ENCODE data around the gene CCDC88C.

Gene CCDC88C

DNA sequence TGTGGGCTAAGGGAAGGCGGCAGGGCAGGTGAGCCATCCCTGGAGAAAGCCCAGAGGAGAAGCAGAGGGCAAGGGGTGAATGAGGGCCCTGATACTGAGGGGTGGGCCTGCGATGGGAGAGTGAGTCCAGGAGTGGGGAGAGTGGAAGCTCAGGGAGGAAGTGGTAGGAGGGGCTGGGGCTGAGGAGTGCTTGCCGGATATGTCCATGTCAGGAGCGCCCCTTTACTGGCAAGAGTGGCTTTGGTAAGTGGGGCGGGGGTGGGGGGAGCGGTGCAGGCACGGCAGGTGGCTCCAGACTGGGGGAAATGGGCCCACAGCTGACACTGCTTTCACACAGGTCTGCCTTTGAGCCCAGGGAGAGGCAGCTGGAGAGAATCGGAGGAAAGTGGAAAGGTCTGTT lies 86.8 kb downstream of the CCDC88C start:
- no peaks in the 10 kb centered on the region for H3K36me3 ChIP-seq (ENCODE audit: insufficient read depth, low read length)
- H3K4me1 ChIP-seq (ENCODE audit: control insufficient read depth, insufficient read depth, low read length, unreplicated experiment), result no peaks in the 10 kb centered on the region
- no peak overlapping the region for H2AFZ ChIP-seq (ENCODE audit: low read length, unreplicated experiment)
- H3K27me3 ChIP-seq (ENCODE audit: insufficient read depth, low read length), result no peaks in the 10 kb centered on the region
- H3K4me3 ChIP-seq (ENCODE audit: low read depth, low read length), result no peak overlapping the region
- no peaks in the 10 kb centered on the region for H3K79me2 ChIP-seq (ENCODE audit: control insufficient read depth, insufficient read depth, low read length, unreplicated experiment)
- no peak overlapping the region for H3K27ac ChIP-seq (ENCODE audit: low read depth, low read length)

DNA sequence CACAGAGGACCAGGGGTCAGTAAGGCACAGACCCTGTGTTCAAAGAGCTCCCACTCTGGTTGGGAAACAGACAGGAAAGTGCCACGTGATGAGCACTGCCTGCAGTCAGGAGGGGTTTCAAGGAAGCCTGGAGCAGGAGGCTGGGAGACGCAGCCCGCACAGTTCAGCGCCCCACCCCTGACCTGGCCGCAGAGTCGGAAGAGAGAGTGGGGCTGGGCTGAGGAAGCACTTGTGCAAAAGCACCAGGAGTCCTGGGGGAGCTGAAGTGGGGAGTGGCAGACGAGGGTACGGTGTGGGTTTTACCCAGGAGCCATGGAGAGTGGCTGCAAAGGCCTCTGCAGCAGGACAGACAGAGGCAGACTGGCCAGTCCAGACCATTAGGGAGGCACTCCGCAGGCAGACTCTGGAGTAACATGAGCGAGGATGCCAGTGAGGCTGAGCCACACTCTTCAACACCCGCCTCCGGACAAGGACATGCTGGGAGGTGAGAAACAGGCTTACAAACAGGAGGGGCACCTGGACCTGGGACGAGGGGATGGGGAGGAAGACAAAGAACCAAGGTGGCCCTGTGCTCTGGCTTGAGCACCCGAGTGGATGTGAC lies 87.4 kb downstream of the CCDC88C start:
- Histone ChIP-seq H3K79me2 (ENCODE audit: control insufficient read depth, insufficient read depth, low read length, unreplicated experiment) (no peaks in the 10 kb centered on the region), H2AFZ (ENCODE audit: low read length, unreplicated experiment) (no peak overlapping the region), H3K27ac (ENCODE audit: low read depth, low read length) (no peak overlapping the region), H3K4me1 (ENCODE audit: control insufficient read depth, insufficient read depth, low read length, unreplicated experiment) (no peaks in the 10 kb centered on the region), H3K4me3 (ENCODE audit: low read depth, low read length) (no peak overlapping the region), H3K36me3 (ENCODE audit: insufficient read depth, low read length) (no peaks in the 10 kb centered on the region), H3K27me3 (ENCODE audit: insufficient read depth, low read length) (no peaks in the 10 kb centered on the region)

DNA sequence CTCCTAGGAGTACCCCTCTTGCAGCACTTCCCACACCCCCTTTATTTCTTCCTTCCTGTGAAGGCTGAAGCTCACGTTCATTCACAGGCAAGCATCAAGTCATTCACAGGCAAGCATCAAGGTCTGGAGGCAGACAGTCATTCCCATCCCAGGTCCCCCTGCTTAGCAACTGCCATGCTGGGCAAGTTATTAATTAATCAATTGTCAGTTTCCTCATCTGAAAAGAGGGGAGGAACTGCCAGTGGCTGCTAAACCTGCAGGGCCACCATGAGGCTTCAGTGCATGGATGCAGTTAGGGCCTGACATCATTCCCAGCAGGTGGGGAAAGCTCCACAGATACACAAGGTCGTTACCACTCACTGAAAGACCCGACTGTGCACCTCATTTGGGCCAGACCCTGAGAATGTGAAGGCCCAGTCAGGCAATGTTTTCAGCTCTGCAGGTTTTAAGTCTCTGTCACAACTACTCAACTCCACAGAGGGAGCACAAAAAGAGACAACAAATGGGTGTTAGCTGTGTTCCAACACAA lies 88.1 kb downstream of the CCDC88C start:
- H3K36me3 ChIP-seq (ENCODE audit: insufficient read depth, low read length), result no peaks in the 10 kb centered on the region
- H3K27ac ChIP-seq (ENCODE audit: low read depth, low read length), result no peak overlapping the region
- no peak overlapping the region for H3K4me3 ChIP-seq (ENCODE audit: low read depth, low read length)
- H2AFZ ChIP-seq (ENCODE audit: low read length, unreplicated experiment), result no peak overlapping the region
- no peaks in the 10 kb centered on the region for H3K27me3 ChIP-seq (ENCODE audit: insufficient read depth, low read length)
- no peaks in the 10 kb centered on the region for H3K79me2 ChIP-seq (ENCODE audit: control insufficient read depth, insufficient read depth, low read length, unreplicated experiment)
- H3K4me1 ChIP-seq (ENCODE audit: control insufficient read depth, insufficient read depth, low read length, unreplicated experiment), result peaks cover under 1% of the 10 kb centered on the region

DNA sequence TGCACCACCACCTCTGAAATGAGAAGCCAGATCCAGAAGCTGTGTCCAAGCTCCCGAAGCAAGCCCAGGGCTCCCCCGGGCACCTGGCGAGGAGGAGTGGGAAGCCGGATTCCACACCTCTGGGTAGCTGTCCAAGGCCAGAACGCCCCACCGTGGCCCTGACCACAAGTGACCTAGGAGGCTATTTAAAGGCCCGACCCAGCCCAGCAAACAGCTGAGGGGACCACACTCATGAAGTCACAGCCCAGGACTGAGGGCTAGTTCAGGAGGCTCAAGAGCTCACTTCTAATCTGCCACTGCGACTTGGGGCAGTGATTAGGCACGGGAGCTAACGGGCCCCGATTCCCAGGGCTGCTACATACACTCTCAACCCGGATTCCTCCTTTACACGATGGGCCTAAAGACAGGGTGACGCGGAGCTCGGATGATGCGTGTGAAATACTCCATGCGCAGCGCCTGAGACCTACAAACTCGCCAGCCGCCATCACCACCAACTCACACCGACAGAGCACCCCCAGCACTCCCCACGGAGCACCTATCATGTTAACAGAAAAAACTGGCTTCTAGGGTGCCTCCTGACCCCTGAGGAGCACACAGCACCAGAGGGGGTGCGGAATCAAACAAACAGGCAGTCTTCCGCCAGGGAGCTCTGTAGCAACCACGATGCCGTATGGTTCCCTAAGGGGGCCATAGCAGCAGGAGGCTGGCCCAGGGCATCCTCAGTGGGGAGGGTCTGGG lies 89.1 kb downstream of the CCDC88C start:
- no peaks in the 10 kb centered on the region for H3K27me3 ChIP-seq (ENCODE audit: insufficient read depth, low read length)
- no peak overlapping the region for H2AFZ ChIP-seq (ENCODE audit: low read length, unreplicated experiment)
- no peak overlapping the region for H3K27ac ChIP-seq (ENCODE audit: low read depth, low read length)

DNA sequence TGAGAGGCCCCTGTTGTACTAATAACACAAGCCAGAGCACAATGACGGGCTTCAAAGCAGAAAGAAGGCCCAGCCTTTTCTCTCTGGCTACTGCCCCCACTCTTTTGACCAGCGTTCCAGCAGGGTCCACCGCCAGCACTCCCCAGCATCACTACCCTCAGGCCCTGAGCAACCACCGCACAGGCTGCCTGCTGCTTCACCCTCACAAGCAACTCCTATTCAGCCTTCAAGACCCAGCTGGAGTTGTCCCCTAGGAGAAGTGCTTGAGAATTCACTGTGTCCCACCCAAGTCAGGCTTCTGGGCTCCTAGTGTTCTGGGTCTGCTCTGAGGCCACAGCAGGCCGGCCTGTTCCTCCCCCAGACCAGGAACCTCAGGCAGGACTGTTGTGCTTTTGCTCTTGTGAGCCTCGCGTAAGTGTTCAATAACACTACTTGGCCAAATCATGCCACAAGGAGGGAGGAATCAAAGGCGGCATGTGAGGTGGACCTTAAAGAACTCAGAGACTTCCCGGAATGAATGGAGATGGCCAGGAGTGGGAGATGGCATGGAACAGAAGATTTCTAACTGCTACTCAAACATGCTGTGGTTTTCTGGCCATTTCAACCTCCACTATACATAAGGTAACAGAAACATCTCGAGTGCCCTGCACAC lies 89.8 kb downstream of the CCDC88C start:
- H3K36me3 ChIP-seq (ENCODE audit: insufficient read depth, low read length), result no peaks in the 10 kb centered on the region
- no peak overlapping the region for H3K4me3 ChIP-seq (ENCODE audit: low read depth, low read length)
- H3K4me1 ChIP-seq (ENCODE audit: control insufficient read depth, insufficient read depth, low read length, unreplicated experiment), result peaks cover 10% of the 10 kb centered on the region

More for the DNA sequence above, 89.1 kb downstream of the CCDC88C start:
- no peaks in the 10 kb centered on the region for H3K36me3 ChIP-seq (ENCODE audit: insufficient read depth, low read length)
- peaks cover 10% of the 10 kb centered on the region for H3K4me1 ChIP-seq (ENCODE audit: control insufficient read depth, insufficient read depth, low read length, unreplicated experiment)
- H3K4me3 ChIP-seq (ENCODE audit: low read depth, low read length), result no peak overlapping the region
- no peaks in the 10 kb centered on the region for H3K79me2 ChIP-seq (ENCODE audit: control insufficient read depth, insufficient read depth, low read length, unreplicated experiment)

DNA sequence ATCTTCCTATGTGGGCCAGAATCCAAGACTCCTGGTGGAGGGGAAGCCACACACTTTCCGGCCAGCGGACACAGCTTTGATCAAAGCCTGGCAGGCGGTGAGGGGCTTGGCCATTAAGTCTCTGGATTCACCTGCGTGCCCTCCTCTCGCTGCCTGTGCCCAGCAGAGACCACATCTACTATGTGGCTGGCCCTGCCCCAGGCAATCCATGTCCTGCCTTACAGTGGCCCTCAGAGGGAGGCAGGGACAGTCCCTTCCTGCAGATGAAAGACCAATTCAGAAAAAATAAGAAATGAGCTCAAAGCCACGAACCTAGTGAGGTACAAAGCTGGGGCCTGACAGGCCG lies 90.4 kb downstream of the CCDC88C start:
- Histone ChIP-seq H3K27me3 (ENCODE audit: insufficient read depth, low read length) (no peaks in the 10 kb centered on the region), H2AFZ (ENCODE audit: low read length, unreplicated experiment) (no peak overlapping the region), H3K4me1 (ENCODE audit: control insufficient read depth, insufficient read depth, low read length, unreplicated experiment) (peaks cover 10% of the 10 kb centered on the region), H3K4me3 (ENCODE audit: low read depth, low read length) (no peak overlapping the region), H3K27ac (ENCODE audit: low read depth, low read length) (no peak overlapping the region), H3K79me2 (ENCODE audit: control insufficient read depth, insufficient read depth, low read length, unreplicated experiment) (no peaks in the 10 kb centered on the region), H3K36me3 (ENCODE audit: insufficient read depth, low read length) (no peaks in the 10 kb centered on the region)

More for the DNA sequence above, 89.8 kb downstream of the CCDC88C start:
- Histone ChIP-seq H3K27me3 (ENCODE audit: insufficient read depth, low read length) (no peaks in the 10 kb centered on the region), H2AFZ (ENCODE audit: low read length, unreplicated experiment) (no peak overlapping the region), H3K27ac (ENCODE audit: low read depth, low read length) (no peak overlapping the region), H3K79me2 (ENCODE audit: control insufficient read depth, insufficient read depth, low read length, unreplicated experiment) (no peaks in the 10 kb centered on the region)

DNA sequence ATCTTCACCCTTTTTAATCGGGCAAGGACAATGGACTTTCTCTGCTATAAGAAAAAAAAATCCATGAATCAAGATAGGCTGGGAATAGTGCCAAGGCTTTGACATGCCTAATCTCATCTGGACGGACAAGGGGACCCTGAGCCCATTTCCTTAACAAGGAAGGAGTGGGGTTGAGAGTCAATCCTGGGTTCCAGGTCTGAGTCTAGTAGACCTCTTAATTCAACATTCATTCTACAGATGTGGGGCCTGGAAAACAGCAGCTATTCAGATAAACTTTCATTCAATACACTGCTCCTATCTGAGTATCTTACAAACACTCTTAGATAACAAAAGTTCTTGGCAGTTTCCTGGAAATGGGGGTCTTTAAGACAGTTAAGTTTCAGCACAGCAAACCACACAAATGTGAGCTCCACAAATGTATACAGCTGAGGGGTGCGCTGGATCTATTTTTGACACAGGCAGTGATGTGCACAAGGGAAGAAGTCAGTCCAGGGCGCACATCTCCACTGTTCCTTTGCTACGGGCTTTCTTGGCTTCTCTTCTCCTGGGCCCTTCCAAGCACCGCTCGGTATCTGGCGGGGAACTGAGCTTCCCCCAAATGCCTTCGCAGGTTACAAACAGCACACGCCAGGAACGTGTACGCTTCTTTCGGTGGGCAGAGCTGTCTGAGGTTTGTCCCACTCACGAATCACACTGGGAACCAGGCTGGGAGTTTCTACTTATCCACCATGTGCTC lies 90.9 kb downstream of the CCDC88C start:
- Histone ChIP-seq H2AFZ (ENCODE audit: low read length, unreplicated experiment) (no peak overlapping the region), H3K27ac (ENCODE audit: low read depth, low read length) (no peak overlapping the region), H3K79me2 (ENCODE audit: control insufficient read depth, insufficient read depth, low read length, unreplicated experiment) (no peaks in the 10 kb centered on the region), H3K27me3 (ENCODE audit: insufficient read depth, low read length) (no peaks in the 10 kb centered on the region), H3K4me3 (ENCODE audit: low read depth, low read length) (no peak overlapping the region), H3K36me3 (ENCODE audit: insufficient read depth, low read length) (no peaks in the 10 kb centered on the region), H3K4me1 (ENCODE audit: control insufficient read depth, insufficient read depth, low read length, unreplicated experiment) (peaks cover 10% of the 10 kb centered on the region)

DNA sequence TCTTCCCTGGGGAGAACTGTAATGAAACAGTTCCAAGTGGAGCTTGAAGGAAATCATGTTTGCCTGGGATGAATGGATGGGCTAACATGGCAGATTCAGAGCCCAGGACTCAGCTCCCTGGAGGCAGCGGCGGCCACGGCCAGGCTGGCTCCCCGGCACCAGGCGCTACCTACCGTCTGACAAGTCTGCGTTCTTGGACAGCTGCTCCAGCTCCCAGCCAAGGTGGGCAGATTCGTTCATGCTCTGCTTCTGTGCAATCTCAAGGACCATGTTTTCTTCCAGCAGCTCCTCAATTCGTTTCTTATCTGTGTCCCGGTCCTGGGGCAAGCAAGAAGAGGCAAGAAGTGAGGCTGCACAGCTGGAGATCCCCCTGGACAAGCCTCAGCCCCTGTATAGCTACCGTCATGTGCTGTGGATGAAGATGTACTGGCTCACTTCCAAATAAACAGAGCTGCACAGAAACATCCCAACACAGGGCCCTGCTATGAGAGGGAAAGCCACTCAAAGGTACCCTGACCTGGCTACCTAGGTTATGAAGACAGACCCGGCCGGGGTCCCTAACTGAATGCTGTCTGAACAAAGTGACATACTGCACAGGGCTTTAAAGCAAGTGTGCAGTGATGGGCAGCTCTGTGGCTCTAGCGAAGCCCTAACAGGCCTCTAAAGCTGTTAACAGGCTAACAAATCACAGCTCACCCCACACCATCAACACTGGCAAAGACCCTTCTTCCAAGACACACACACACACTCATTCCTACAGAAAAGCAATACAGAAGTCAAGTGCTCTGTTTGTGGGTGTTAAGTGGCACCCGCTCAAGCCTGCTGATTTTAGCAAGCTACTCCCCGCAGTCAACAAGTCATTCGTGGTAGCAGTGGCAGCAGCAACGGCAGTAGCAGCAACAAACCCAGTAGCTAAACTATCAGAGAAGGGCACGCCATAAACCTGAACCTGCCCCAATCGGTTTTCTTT lies 92.7 kb downstream of the CCDC88C start:
- Histone ChIP-seq H3K4me3 (ENCODE audit: low read depth, low read length) (no peak overlapping the region), H3K27ac (ENCODE audit: low read depth, low read length) (no peak overlapping the region; the same call in 1 of the 2 replicates), H3K4me1 (ENCODE audit: control insufficient read depth, insufficient read depth, low read length, unreplicated experiment) (peaks cover 10% of the 10 kb centered on the region)

DNA sequence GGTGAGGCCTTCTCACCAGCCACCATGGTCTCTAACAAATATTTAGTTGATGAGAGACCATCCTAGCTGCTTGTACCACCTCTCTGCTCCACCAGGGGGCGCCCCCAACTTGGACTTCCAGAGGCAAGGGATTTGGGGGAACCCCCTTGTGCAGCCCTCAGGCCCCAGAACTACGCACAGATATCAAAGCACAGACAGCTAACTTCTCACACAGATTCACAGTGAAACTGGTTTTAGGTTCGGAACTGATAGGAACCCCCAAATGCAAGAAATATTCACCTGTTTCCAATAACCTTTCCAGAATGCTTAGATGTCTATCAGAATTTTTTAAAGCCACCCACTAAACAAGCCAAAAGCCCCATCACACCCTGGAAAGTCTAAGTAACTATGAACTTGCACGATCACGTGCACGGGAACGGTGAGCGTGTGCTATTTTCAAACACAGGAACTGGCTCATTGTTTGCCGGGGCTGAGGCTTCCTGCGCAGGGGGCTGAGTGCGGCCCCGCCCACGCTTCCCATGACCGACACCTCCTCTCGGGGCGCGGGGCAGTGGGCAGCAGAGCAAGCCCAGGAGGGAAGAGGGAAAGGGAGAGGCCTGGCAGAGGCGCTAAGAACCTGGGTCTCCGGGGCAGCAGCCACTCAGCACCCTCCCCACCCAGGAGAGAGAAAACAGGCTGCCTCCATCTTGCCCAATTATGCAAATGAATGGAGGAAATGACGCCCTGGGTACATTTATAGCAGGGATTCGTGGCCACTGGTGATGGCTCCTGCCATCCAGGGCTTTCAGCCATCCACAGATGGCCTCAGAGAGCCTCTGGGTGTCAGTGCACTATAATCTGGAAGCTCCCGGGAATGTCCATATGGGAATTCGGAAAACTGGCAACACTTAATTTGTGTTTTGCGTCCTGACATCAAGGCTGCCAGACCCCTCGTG lies 93.7 kb downstream of the CCDC88C start:
- Histone ChIP-seq H3K27ac (ENCODE audit: low read depth, low read length) (peak overlapping the region; percentile 8; the same call in 1 of the 2 replicates), H2AFZ (ENCODE audit: low read length, unreplicated experiment) (peak overlapping the region; percentile 54), H3K79me2 (ENCODE audit: control insufficient read depth, insufficient read depth, low read length, unreplicated experiment) (no peaks in the 10 kb centered on the region), H3K27me3 (ENCODE audit: insufficient read depth, low read length) (no peaks in the 10 kb centered on the region), H3K4me3 (ENCODE audit: low read depth, low read length) (peak overlapping the region; percentile 49), H3K4me1 (ENCODE audit: control insufficient read depth, insufficient read depth, low read length, unreplicated experiment) (peaks cover 10% of the 10 kb centered on the region), H3K36me3 (ENCODE audit: insufficient read depth, low read length) (no peaks in the 10 kb centered on the region)

More for the DNA sequence above, 92.7 kb downstream of the CCDC88C start:
- H2AFZ ChIP-seq (ENCODE audit: low read length, unreplicated experiment), result no peak overlapping the region
- no peaks in the 10 kb centered on the region for H3K79me2 ChIP-seq (ENCODE audit: control insufficient read depth, insufficient read depth, low read length, unreplicated experiment)
- H3K27me3 ChIP-seq (ENCODE audit: insufficient read depth, low read length), result no peaks in the 10 kb centered on the region
- no peaks in the 10 kb centered on the region for H3K36me3 ChIP-seq (ENCODE audit: insufficient read depth, low read length)
